Activated CD8-positive, alpha-beta memory T cell treated with anti-CD3 and anti-CD28 coated beads for 48 hours (primary cell): ENCODE data around the gene RPL10.
A peak's percentile ranks its signal among the peaks of the same experiment; 100 is the strongest.
"Not testable (repeated sequence)": the region's sequence is repeated elsewhere in the genome, so short reads cannot be mapped to it uniquely, and the experiment has no call there.

Source experiments
- DNase-seq, 3 experiments: peaks; one replicate each; pipeline ENCODE4 v3.0.0-alpha.2; 2020; ENCODE audit warnings: low read depth in 2 of 3, low spot score in 2 of 3

Gene RPL10

DNA sequence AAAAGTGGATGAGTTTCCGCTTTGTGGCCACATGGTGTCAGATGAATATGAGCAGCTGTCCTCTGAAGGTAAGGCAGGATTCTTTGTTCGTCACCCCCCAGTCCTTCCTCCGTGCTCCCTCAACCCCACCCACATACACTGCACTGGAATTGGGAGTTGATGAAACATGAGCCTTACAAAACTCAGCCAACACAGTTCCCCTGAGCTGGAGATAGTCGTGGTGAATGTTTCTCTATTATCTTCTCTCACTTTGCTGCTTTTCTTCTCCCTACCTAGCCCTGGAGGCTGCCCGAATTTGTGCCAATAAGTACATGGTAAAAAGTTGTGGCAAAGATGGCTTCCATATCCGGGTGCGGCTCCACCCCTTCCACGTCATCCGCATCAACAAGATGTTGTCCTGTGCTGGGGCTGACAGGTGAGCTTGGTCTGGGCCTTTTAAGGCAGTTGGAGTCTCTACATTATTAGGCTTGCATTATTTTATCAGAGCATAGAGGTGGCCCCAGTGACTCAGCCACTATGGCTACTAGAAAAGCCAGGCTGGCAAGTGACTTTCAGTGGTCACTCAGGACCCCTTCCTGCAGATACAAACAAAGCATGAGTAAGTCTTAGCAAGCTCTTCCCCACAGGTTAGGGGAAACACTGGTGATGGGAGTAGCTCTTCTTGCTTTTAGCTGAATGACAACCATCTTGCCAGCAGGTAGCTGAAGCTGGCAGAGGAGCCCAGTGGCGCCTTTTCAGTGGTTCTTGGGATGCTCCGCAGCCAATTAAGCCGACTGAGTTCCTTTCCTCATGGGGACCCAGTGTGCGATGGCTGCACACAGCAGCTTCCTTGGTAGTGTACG is 1.6 kb downstream of the RPL10 start:
- DNase-seq, result no peak

DNA sequence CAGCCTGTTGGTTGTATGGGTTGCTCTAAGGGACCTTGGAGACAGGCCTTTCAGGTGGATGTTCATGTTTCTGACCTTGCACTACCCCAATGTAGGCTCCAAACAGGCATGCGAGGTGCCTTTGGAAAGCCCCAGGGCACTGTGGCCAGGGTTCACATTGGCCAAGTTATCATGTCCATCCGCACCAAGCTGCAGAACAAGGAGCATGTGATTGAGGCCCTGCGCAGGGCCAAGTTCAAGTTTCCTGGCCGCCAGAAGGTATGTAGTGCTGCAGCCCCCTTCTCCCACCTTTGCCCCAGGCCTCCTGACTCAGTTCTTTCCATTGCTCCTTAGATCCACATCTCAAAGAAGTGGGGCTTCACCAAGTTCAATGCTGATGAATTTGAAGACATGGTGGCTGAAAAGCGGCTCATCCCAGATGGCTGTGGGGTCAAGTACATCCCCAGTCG is 2.2 kb downstream of the RPL10 start:
- DNase-seq, result not testable (repeated sequence)

DNA sequence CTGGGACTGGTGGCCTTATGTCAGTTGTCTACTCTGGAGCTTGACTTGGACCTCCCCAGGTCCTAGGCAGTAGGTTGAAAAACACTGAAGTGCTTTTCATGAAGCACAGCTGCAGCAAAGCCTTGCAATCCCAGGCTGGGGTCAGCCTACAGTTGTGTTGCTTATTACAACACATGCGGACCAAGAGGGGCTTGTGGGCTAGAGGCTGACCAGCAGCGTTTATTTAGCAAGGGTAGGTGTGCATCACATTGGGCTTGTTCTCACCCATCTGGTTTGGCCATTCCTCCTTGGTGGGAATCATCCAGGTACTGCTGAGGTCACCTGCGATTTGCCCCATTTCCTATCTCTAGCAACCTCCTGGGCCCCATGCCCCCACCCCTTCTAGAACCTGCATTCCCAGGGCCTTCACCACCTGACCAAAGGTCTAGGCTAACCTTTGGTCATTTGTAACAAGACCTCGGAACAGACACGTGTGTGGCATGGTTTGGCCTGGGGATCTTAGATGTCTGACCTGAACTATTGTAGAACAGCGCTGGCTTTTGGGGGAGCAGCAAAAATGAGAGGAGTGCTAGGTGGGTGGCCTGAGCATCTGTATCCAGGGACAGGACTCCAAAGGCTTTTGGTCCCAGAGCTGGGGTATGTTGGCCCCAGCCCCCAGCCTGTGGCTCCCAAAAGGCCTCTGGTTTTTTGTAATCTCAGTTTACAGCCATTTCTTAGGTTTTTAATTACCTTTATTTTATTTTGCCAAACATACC is 3.0 kb downstream of the RPL10 start:
- DNase-seq, result peak in 1 of 3 experiments; percentile 22

DNA sequence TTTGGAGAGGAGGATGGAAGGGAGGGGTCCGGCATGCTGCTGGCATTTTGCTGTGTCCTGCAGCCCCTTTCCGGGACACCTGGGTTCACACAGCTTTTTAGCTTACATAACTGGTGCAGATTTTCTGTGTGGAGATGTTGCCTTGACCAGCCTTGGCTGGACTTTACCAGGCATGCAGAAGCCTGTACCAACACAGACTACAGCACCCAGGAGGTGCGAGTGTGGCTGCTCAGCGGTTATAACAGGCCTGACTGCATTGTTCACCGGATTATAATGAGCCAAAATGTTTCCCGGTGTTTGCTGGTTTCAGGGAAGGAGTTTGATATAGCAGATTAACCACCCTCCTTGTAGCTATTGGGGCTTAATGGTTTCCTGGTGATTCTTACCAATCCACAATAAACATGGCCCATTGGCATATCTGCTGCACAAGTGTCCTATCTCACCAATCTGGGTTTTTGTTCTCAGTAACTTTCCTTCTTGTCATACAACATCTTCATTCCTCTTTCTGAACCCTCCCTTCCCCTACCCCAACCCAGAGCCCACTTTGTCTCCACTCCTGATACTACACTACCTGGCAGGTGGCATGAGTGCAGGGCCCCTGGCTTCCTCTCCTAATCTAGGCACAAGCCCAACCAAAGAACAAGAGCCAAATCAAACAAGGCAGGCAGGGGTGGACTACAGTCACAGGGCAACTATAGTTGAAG is 3.9 kb downstream of the RPL10 start:
- no peak for DNase-seq

DNA sequence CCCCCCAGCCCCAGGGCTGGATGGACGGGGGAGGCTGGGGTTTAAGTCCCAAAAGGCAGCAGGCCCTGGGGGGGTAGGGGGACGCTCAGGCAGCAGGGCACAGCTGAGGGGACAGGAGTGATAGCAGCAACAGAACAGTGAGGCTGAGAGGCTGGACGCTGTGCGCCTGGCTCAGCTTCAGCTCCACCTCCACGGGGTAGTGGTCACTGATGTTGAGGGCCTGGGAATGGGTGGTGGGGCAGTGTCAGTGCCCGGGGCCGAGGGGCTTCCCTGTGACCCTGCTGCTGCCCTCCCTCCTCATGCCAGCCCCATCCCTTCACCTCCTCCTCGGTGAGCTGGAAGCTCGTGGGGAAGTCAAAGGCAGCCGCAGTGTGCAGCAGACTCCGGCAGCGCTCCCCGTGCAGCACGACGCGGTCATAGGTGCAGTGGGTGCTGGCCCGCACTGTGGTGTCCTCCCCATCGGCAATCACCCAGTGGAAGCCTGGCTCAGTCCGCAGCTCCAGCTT is 4.5 kb downstream of the RPL10 start:
- DNase-seq, result no peak

DNA sequence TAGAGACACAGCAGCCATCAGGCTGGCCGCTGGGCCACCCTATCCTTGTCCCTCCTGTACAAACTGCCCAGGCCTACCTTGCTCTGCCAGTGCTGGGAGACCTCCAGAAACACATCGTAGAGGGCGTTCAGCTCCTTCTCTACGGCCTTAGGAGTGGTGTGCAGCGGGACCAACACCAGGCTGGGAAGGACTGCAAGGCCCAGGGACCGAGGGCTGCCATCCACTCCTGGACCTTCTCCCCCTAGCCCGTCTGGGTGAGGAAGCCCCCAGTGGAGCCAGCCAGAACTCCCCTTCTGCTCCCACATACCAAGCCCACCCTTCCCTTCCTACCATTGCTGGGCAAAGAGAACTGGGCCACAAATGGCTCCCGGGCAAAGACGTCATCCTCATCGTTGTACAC is 5.0 kb downstream of the RPL10 start:
- no peak for DNase-seq

DNA sequence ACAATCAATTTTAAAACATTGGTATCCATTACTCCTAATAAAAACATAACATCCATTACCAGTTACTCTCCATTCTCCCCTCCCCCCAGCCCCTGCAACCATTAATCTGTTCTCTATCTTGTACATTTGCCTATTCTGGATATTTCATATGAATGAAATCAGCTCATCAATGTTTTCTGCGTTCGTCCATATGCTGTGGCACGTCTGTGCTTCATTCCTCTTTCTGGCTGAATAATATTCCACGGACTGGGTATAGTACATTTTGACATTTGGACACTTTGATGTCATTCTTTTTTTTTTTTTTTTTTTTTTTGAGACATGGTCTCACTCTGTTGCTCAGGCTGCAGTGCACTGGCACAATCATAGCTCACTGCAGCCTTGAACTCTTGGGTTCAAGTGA is 5.7 kb downstream of the RPL10 start:
- DNase-seq, result no peak

DNA sequence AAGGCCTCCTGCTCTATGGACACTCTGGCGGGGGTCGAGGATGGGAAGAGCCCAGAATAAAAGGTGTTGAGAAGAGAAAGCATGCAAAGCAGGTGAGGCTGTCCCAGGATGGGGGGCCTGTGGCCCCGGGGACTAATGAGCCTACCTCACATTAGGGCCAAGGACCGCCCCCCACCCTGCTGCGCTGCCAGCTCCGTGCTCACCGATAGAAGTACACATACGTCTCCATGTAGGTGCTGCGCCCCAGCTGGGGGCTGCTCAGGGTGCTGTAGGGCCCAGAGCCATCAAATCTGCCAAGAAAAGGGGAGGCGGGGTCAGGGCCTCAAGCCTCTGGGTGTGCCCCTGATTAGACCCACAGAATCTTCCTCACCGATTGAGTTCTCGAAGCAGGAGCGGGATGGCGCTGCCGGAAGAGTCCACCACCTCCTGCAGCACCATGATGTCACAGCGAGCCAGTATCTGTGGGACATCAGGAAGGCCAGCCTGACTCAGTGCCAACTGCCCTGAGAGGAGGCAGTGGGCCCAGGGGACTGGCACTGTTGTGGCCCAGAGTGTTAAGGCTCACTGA is 6.5 kb downstream of the RPL10 start:
- DNase-seq, result no peak

DNA sequence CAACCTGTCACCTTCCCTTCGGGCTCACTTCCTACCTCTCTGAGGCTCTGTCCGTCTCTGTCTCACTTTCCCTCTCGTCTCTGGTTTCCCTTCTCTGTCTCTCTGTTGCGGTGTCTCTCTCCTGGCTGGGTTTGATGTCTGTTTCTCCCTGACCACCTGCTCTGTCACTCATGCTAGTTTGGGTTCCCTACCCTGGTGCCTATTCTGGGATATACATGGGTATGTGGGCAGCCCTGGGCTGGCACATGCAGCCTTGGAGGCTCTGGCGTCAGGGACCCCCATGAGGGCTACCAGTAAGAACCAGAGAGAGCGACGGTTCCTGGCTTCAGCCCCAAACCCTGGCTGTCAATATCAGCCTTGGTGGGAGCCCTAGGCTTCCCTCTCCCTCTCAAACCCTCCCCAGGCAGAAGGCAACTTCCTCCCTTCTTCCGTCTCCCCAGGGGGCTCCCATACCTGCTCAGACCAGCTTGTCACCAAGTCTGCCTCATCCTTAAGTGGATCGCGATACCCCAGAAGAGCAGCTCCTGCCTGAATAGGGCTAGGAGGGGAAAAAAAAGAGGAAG is 10.6 kb downstream of the RPL10 start:
- DNase-seq, result no peak

DNA sequence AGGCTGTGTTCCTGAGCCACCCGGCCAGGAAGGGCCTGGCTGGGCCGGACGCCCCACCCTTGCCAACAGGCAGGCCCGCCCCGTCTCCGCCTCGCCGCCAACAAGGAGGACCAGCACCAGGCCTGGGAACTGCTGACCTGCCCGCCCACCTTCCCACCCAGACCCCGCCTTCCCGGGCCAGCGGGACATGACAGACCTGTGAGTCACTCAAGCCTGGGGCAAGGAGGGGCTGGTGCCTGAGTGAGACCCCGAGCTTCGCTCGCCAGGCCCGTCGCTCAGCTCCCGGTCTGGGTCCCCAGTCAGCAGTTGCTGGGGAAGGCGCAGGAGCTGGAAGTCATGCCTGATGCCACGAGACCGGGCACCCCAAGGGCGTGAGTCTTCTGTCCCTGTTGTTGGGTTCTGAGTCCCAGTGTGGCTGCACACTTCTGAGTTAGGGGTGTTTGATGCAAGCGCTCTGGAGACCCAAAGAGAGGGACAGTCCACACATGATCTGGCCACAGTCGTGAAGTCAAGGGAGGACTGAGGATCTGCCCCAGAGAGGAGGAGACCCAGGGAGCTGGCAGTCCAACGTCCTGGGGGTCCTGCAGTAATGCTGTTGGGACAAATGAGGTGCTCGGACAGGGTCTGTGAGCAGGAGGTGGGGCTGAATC is 11.2 kb downstream of the RPL10 start, which contains the start of gene DNASE1L1:
Gene DNASE1L1, minus strand, starts transcription at position 33 of the 650 bp plus-strand sequence. CDS start 3,686 bp downstream, outside the sequence.
- DNase-seq, result no peak

DNA sequence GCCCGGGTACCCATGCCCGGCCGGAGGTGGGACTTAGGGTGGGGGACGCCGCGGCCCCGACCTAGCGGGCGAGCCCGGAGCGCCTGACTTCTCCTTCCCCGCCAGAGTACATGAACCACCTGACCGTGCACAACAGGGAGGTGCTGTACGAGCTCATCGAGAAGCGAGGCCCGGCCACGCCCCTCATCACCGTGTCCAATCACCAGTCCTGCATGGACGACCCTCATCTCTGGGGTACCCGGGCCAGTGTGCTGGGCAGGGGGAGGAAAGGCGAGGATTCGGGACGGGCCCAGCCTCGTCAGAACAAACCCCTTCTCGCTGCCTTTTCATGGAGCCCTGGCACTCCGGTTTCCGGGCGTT is 13.8 kb downstream of the RPL10 start:
- no peak for DNase-seq

DNA sequence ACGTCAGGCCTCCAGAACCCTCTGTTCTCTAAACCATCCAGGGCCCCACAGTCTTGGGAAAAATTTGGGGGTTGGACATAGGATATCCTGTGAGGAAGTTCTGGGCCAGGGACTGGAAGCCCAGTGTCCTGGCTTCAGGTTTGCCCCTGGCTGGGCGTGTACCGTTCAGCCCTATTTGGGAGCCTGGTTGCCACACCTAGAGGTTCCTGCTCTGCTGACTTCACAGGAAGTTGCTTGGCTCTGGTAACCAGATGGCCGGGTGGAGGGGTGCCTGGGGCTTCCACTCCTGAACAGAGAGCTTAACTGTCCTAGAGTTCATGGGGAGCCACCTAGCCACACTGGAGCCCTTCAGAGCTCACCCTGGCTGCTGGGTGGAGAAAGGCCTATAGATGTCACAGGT is 14.3 kb downstream of the RPL10 start:
- no peak for DNase-seq

DNA sequence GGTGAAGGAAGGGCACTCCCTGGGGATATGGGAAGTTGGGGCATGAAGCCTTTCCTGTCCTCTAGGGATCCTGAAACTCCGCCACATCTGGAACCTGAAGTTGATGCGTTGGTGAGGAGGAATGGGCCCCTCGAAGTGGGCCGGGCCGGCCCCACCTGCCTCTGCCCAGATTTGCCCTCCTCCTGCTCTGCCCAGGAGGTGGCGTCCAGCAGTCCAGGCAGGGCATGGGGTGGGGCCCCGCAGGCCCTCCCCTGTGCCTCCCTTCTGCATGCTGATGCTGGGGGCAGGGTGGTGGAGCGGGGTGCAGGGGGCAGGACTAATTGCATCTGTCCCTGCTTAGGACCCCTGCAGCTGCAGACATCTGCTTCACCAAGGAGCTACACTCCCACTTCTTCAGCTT is 15.0 kb downstream of the RPL10 start:
- DNase-seq, result no peak

DNA sequence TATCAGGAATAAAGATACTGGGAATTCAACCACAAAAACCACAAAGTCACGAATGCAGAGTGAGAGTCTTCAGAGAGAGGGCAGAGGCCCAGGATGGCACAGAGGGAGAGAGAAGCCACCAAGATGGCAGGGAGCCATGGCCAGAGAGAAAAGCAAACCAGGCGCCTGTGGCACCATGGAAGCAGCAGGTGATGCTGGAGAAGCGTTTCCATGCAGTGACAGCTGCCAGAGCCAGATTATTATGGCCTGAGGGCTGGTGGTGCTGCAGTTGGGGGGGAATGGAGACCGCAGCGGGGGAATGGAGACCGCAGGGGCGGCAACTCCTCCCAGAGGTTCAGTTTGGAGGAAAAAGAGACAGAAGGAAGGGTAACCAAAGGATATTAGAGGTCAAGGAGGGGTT is 19.0 kb downstream of the RPL10 start:
- DNase-seq, result no peak

DNA sequence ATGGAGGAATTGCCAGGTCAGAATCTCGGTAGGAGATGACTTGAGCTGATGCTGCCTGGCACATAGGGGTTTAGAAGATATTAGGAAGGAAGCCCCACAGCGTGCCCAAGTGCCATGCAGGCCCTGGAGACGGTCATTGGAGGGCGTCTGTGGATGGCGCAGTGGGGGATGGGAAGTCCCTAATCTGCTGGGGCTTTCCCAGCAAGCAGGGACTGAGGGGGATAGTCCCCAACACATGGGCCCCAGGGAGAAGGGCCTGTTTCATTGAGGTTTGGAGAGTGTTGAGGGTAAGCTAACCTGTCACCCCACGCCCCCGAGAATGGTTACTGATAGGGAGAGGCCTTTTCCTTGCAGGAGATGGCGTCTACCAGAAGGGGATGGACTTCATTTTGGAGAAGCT is 21.0 kb downstream of the RPL10 start:
- no peak for DNase-seq

DNA sequence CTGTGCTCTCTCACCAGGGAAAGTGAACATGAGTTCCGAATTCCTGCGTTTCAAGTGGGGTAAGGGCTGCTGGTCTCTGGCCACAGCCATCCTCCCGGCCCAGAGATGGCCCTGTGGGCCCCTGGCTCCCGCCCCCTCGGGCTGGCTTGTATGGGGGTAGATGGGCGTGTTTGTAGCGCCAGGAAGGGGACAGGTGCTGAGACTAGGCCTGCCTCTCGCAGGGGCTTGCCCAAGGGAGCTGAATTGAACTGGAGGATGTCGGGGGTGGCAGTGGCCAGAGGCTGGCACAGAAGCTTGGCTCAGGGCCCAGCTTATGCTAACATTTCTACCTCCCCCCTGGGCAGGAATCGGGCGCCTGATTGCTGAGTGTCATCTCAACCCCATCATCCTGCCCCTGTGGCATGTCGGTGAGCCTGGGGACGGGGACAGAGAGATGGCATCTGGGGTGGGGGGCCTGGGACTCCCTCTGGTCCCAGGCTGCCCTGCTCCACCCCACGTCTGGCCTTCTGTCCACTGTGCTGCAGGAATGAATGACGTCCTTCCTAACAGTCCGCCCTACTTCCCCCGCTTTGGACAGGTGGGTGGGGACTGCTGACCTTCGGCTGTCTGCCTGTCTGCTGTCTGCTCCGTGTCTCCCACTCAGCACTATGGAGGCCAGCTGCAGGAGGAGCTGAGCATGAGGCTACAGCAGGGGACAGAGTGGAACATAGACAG is 21.7 kb downstream of the RPL10 start:
- DNase-seq, result no peak

DNA sequence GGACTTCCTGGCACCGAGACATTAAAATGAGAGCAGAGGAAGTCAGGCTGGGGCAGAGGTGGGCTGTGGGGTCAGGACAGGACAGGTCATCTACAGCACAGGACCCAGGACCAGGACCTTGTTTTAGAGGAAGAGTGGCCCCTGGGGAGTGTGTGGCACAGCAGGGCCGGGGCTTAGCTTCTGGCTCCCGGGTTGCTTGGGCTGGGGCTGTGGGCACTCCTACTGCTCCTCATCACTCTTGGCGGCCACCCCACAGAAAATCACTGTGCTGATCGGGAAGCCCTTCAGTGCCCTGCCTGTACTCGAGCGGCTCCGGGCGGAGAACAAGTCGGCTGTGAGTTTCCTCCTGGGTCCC is 22.2 kb downstream of the RPL10 start:
- DNase-seq, result no peak

DNA sequence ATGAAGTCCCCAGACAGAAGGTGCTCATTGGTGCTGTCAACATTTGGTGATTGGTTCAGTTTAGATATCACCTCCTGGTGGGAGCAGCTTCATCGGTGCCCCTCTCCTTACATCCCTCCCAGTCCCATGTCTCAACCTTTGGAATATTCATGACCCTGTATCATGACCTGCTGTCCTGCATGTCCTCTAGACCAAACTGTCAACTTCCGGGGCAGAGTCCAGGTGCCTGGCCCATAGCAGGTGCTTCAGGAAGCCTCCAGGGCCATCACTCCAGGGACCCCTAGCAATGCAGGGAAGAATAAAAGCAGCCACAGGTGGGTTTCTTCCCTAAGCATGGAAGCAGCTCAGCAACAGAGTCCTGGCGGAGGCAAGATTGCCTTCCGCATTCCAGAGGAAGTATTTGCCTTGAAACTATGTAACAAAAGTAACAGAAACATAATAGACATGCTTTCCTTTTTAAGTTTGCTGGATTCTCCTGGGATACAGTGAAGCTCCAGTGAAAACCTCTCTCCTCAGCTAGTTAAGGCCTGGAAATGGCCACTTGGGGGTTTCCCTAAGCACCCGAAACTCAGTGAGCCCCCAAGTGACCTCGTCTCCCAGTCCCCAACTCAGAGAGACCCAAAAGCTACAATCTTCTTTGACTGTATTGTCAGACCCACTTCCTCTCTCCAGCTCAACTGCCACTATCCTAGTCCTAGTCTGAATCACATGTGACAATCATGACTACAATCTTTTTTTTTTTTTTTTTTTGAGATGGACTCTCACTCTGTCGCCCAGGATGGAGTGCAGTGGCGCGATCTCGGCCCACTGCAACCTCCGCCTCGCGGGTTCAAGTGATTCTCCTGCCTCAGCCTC is 29.0 kb downstream of the RPL10 start:
- no peak for DNase-seq
